Parathyroid adenoma (tissue), 2 donors: Measurements from ENCODE around the gene B4GALT2.
A peak's percentile ranks its signal among the peaks of the same experiment; 100 is the strongest.

Source experiments
- H2AFZ ChIP-seq: fragments of 300-600 bp; sonication (generic); one replicate; pipeline ENCODE4 v1.7.0; 2017; ENCODE audit warnings: antibody characterized with exemption, mild to moderate bottlenecking
- H3K27ac ChIP-seq: fragments of 300-600 bp; sonication (generic); one replicate; pipeline ENCODE4 v1.7.0; 2017
- H3K27me3 ChIP-seq: fragments of 300-600 bp; sonication (generic); one replicate; pipeline ENCODE4 v1.7.0; 2017; ENCODE audit warnings: low read length; ENCODE audit not compliant: control insufficient read depth, insufficient read depth
- H3K36me3 ChIP-seq: fragments of 300-600 bp; sonication (generic); one replicate; pipeline ENCODE4 v1.7.0; 2017; ENCODE audit warnings: low read length; ENCODE audit not compliant: control insufficient read depth, insufficient read depth
- H3K4me1 ChIP-seq: fragments of 300-600 bp; sonication (generic); one replicate; pipeline ENCODE4 v1.7.0; 2017; ENCODE audit warnings: control low read depth
- H3K4me2 ChIP-seq: fragments of 300-600 bp; sonication (generic); one replicate; pipeline ENCODE4 v1.7.0; 2017; ENCODE audit warnings: low read length
- H3K4me3 ChIP-seq: fragments of 300-600 bp; sonication (generic); one replicate; pipeline ENCODE4 v1.7.0; 2017; ENCODE audit warnings: low read depth, low read length
- H3K79me2 ChIP-seq: fragments of 300-600 bp; sonication (generic); one replicate; pipeline ENCODE4 v1.7.0; 2017; ENCODE audit warnings: control low read depth
- H3K9ac ChIP-seq: fragments of 300-600 bp; sonication (generic); one replicate; pipeline ENCODE4 v1.7.0; 2017; ENCODE audit warnings: mild to moderate bottlenecking
- H3K9me3 ChIP-seq: fragments of 300-600 bp; sonication (generic); one replicate; pipeline ENCODE4 v1.7.0; 2017; ENCODE audit warnings: low read length; ENCODE audit not compliant: control insufficient read depth
- CTCF ChIP-seq: fragments of 300-600 bp; sonication (generic); IDR thresholded peaks from one replicate; pipeline ENCODE4 v1.7.0; 2017; ENCODE audit warnings: antibody characterized with exemption, mild to moderate bottlenecking
- donor health status: primary hyperparathyroidism.

B4GALT2 gene

GRCh38 chr1:43951021-43951985 is 27.7 kb upstream of the B4GALT2 start:
- Histone ChIP-seq H3K27me3 (no peaks in the 10 kb centered on the region), H3K79me2 (peaks cover 8% of the 10 kb centered on the region), H3K36me3 (no peaks in the 10 kb centered on the region), H3K4me1 (peaks cover 8% of the 10 kb centered on the region), H2AFZ (no peak overlapping the region), H3K9ac (no peak overlapping the region), H3K9me3 (no peaks in the 10 kb centered on the region), H3K27ac (no peak overlapping the region), H3K4me2 (no peak overlapping the region), H3K4me3 (no peak overlapping the region)
- TF ChIP-seq CTCF, result no peak

- no peaks in the 10 kb centered on the region for H3K27me3 ChIP-seq
- TF ChIP-seq CTCF, result no peak
- peaks cover 8% of the 10 kb centered on the region for H3K4me1 ChIP-seq
- H2AFZ ChIP-seq, result no peak overlapping the region
- H3K79me2 ChIP-seq, result peaks cover 2% of the 10 kb centered on the region
- H3K9me3 ChIP-seq, result no peaks in the 10 kb centered on the region
- no peak overlapping the region for H3K9ac ChIP-seq
- H3K27ac ChIP-seq, result peak overlapping the region; percentile 60
- peak overlapping the region; percentile 51 for H3K4me2 ChIP-seq
- no peaks in the 10 kb centered on the region for H3K36me3 ChIP-seq
- peak overlapping the region; percentile 0 for H3K4me3 ChIP-seq
Measured at GRCh38 chr1:43952731-43953346, 26.2 kb upstream of the B4GALT2 start.

- Histone ChIP-seq H3K4me3 (peak overlapping the region; percentile 0), H3K9ac (no peak overlapping the region), H3K36me3 (no peaks in the 10 kb centered on the region), H2AFZ (no peak overlapping the region), H3K4me1 (peaks cover 5% of the 10 kb centered on the region), H3K27me3 (no peaks in the 10 kb centered on the region), H3K4me2 (peak overlapping the region; percentile 51), H3K79me2 (no peaks in the 10 kb centered on the region), H3K27ac (peak overlapping the region; percentile 60), H3K9me3 (no peaks in the 10 kb centered on the region)
- TF ChIP-seq CTCF, result no peak
Measured at GRCh38 chr1:43953361-43953760, 25.6 kb upstream of the B4GALT2 start.

- H2AFZ ChIP-seq, result no peak overlapping the region
- no peaks in the 10 kb centered on the region for H3K36me3 ChIP-seq
- TF ChIP-seq CTCF, result no peak
- no peaks in the 10 kb centered on the region for H3K79me2 ChIP-seq
- no peaks in the 10 kb centered on the region for H3K9me3 ChIP-seq
- H3K4me2 ChIP-seq, result no peak overlapping the region
- H3K27ac ChIP-seq, result no peak overlapping the region
- no peaks in the 10 kb centered on the region for H3K27me3 ChIP-seq
- H3K9ac ChIP-seq, result no peak overlapping the region
- no peak overlapping the region for H3K4me3 ChIP-seq
- peaks cover 3% of the 10 kb centered on the region for H3K4me1 ChIP-seq
Measured at GRCh38 chr1:43954036-43954435, 25.0 kb upstream of the B4GALT2 start.
